Fibroblast of lung (primary cell): ENCODE results near the gene SPOCK1. TPM values are rescaled to one million over a fixed set of nuclear protein-coding genes. Genes with fewer than 3 reads are reported as not detected.

Source experiments
- DNase-seq, 2 donors: peaks; one replicate each; pipeline versions ENCODE4 v3.0.0 to v3.0.0-alpha.2; 2010; ENCODE audit warnings: low read depth in 2 of 2
- H2AFZ ChIP-seq: 2 replicates; pipeline ENCODE4 v1.5.1; 2012; ENCODE audit warnings: low read length, control low read depth, inconsistent platforms
- H3K27ac ChIP-seq: 2 replicates; pipeline ENCODE4 v1.5.1; 2011; ENCODE audit warnings: low read length, control low read depth; ENCODE audit not compliant: insufficient read depth
- H3K27me3 ChIP-seq: 2 replicates; pipeline ENCODE4 v1.5.1; 2011; ENCODE audit warnings: mild to moderate bottlenecking, low read length; ENCODE audit not compliant: control insufficient read depth, insufficient read depth
- H3K36me3 ChIP-seq: 2 replicates; pipeline ENCODE4 v1.5.1; 2011; ENCODE audit warnings: low read length; ENCODE audit not compliant: control insufficient read depth, insufficient read depth
- H3K4me1 ChIP-seq: 2 replicates; pipeline ENCODE4 v1.5.1; 2011; ENCODE audit warnings: low read length; ENCODE audit not compliant: control insufficient read depth, insufficient read depth; ENCODE audit errors: extremely low read depth
- H3K4me2 ChIP-seq: 2 replicates; pipeline ENCODE4 v1.5.1; 2011; ENCODE audit warnings: low read length, control low read depth; ENCODE audit not compliant: insufficient read depth; ENCODE audit errors: extremely low read depth
- H3K4me3 ChIP-seq, 4 experiments: fragments of 200-600 bp in 1 of 4; sonication (generic) in 1 of 4; replicated peaks in 1 of 4; 2 replicates each; pipeline ENCODE4 v1.5.1; 2011 to 2016; ENCODE audit warnings: low read length in 4 of 4, low read depth in 3 of 4, mild to moderate bottlenecking in 3 of 4, control low read depth in 2 of 4, inconsistent platforms in 1 of 4, mixed read lengths in 1 of 4; ENCODE audit not compliant: insufficient read depth in 1 of 4; ENCODE audit errors: control extremely low read depth in 1 of 4
- H3K79me2 ChIP-seq: 2 replicates; pipeline ENCODE4 v1.5.1; 2012; ENCODE audit warnings: mild to moderate bottlenecking, low read length, inconsistent platforms; ENCODE audit not compliant: control insufficient read depth, insufficient read depth
- H3K9ac ChIP-seq: 2 replicates; pipeline ENCODE4 v1.5.1; 2011; ENCODE audit warnings: mild to moderate bottlenecking, low read length, control low read depth; ENCODE audit not compliant: insufficient read depth
- H3K9me3 ChIP-seq: 2 replicates; pipeline ENCODE4 v1.5.1; 2012; ENCODE audit warnings: low read depth, low read length; ENCODE audit not compliant: control insufficient read depth, insufficient read depth
- H4K20me1 ChIP-seq: 2 replicates; pipeline ENCODE4 v1.5.1; 2011; ENCODE audit warnings: low read length; ENCODE audit not compliant: control insufficient read depth, insufficient read depth; ENCODE audit errors: extremely low read depth
- CTCF ChIP-seq, 2 donors: IDR thresholded peaks in 1 of 2; conservative IDR thresholded peaks in 1 of 2; 1 replicate in 1 of 2; 2 replicates in 1 of 2; pipeline ENCODE4 v1.5.1; 2011 to 2012; ENCODE audit warnings: low read length in 2 of 2, control low read depth in 1 of 2, inconsistent platforms in 1 of 2, low read depth in 1 of 2, mild to moderate bottlenecking in 1 of 2
- EZH2 ChIP-seq: IDR thresholded peaks from 2 replicates; pipeline ENCODE4 v1.5.1; 2012; ENCODE audit warnings: low read length, control low read depth, mild to moderate bottlenecking; ENCODE audit errors: missing control alignments
- polyA plus RNA-seq, 2 donors: library from polyadenylated mRNA; depleted of rRNA in 1 of 2; stranded (reverse) in 1 of 2; unstranded in 1 of 2; fragments of >200 nt; gene quantifications; 2 replicates each; pipeline ENCODE4 v1.2.1, GENCODE V29; 2011 to 2012; ENCODE audit warnings: missing spikeins in 1 of 2
- total RNA-seq: library from RNA; depleted of rRNA; stranded (reverse); fragments of >200 nt; gene quantifications from 2 replicates; pipeline ENCODE4 v1.2.1, GENCODE V29; 2014

Gene SPOCK1
- total and polyA plus RNA-seq, 2 donors (not counting 1 experiment from before 2014, with no cell fraction given) = 11.1 to 34.9 TPM

GRCh38 chr5:137446615-137447014 lies 52.5 kb downstream of the SPOCK1 start:
- no peak for TF ChIP-seq CTCF (conservative IDR thresholded peaks at IDR 0.05 in 1 of 2, IDR thresholded peaks at IDR 0.05 in 1 of 2; ENCODE audit: low read depth in 1 of 2, low read length in 2 of 2)
- TF ChIP-seq EZH2 = no peak
- H3K9me3 ChIP-seq = no peaks in the 10 kb centered on the region
- H4K20me1 ChIP-seq = no peaks in the 10 kb centered on the region
- no peak overlapping the region for H3K27ac ChIP-seq
- no peaks in the 10 kb centered on the region for H3K36me3 ChIP-seq
- no peak overlapping the region for H3K4me2 ChIP-seq
- H3K79me2 ChIP-seq = no peaks in the 10 kb centered on the region
- no peak overlapping the region for H2AFZ ChIP-seq
- H3K27me3 ChIP-seq = no peaks in the 10 kb centered on the region
- no peak overlapping the region for H3K9ac ChIP-seq
- DNase-seq = no peak
- no peaks in the 10 kb centered on the region for H3K4me1 ChIP-seq
- no peak overlapping the region for H3K4me3 ChIP-seq

- Histone ChIP-seq H3K27me3 (no peaks in the 10 kb centered on the region), H2AFZ (no peak overlapping the region), H3K36me3 (no peaks in the 10 kb centered on the region), H3K79me2 (no peaks in the 10 kb centered on the region), H3K4me1 (no peaks in the 10 kb centered on the region), H3K9me3 (no peaks in the 10 kb centered on the region), H4K20me1 (no peaks in the 10 kb centered on the region), H3K4me2 (no peak overlapping the region), H3K9ac (no peak overlapping the region), H3K4me3 (no peak overlapping the region), H3K27ac (no peak overlapping the region)
- TF ChIP-seq EZH2 = no peak
- TF ChIP-seq CTCF (conservative IDR thresholded peaks at IDR 0.05 in 1 of 2, IDR thresholded peaks at IDR 0.05 in 1 of 2; ENCODE audit: low read depth in 1 of 2, low read length in 2 of 2) = no peak
- no peak for DNase-seq
Measured at GRCh38 chr5:137446151-137446550, 53.0 kb downstream of the SPOCK1 start.

- Histone ChIP-seq H3K9me3 (no peaks in the 10 kb centered on the region), H3K79me2 (no peaks in the 10 kb centered on the region), H3K4me3 (no peak overlapping the region), H3K4me2 (no peak overlapping the region), H2AFZ (no peak overlapping the region), H4K20me1 (no peaks in the 10 kb centered on the region), H3K27me3 (no peaks in the 10 kb centered on the region), H3K36me3 (no peaks in the 10 kb centered on the region), H3K27ac (no peak overlapping the region), H3K4me1 (no peaks in the 10 kb centered on the region), H3K9ac (no peak overlapping the region)
- TF ChIP-seq EZH2 = no peak
- no peak for DNase-seq
Measured at GRCh38 chr5:137442660-137443059, 56.5 kb downstream of the SPOCK1 start.
